ENCODE results near the gene DDX25. TPM values are rescaled to one million over a fixed set of nuclear protein-coding genes. Genes with fewer than 3 reads are reported as not detected.

DDX25 gene
- total RNA-seq, 1 experiment from 2014 or later = 0.37 TPM

- POLR2A ChIA-PET = no interaction called here
- Histone ChIP-seq H3K9me2 (ENCODE audit: insufficient read depth) (no peaks in the 10 kb centered on the region), H3K4me3 (replicated peaks in 1 of 2; ENCODE audit: low read depth in 1 of 2, low read length in 2 of 2) (no peak overlapping the region), H3K79me2 (ENCODE audit: insufficient read depth, low read length) (no peaks in the 10 kb centered on the region), H3K36me3 (ENCODE audit: control insufficient read depth in 1 of 2, insufficient read depth in 2 of 2, low read length in 2 of 2) (no peaks in the 10 kb centered on the region), H3K4me2 (ENCODE audit: low read length) (no peak overlapping the region), H3K27ac (ENCODE audit: low read depth, low read length) (no peak overlapping the region), H4K20me1 (ENCODE audit: insufficient read depth) (no peaks in the 10 kb centered on the region), H3K9ac (ENCODE audit: low read length) (no peak overlapping the region), H3K27me3 (ENCODE audit: insufficient read depth, low read length) (no peaks in the 10 kb centered on the region), H3K9me3 (ENCODE audit: control insufficient read depth in 1 of 2, insufficient read depth in 1 of 2, low read depth in 1 of 2, low read length in 2 of 2) (no peaks in the 10 kb centered on the region), H3K4me1 (ENCODE audit: control insufficient read depth in 1 of 2, insufficient read depth in 2 of 2, low read length in 2 of 2) (no peaks in the 10 kb centered on the region), H2AFZ (ENCODE audit: low read depth, low read length, poor library complexity, severe bottlenecking) (no peak overlapping the region)
- TF ChIP-seq TCF7L2 (IDR thresholded peaks at IDR 0.05; ENCODE audit: borderline replicate concordance, extremely low read depth, insufficient read depth, insufficient read length) (no peak), YY1 (IDR thresholded peaks at IDR 0.05; ENCODE audit: extremely low read depth, insufficient replicate concordance, low read depth, low read length) (no peak), EZH2phosphoT487 (IDR thresholded peaks at IDR 0.05; ENCODE audit: borderline replicate concordance) (no peak), ZBTB33 (IDR thresholded peaks at IDR 0.05; ENCODE audit: extremely low read depth, insufficient replicate concordance, low read length) (no peak), RAD21 (IDR thresholded peaks at IDR 0.05; ENCODE audit: low read depth) (no peak), POLR2AphosphoS5 (IDR thresholded peaks at IDR 0.05; ENCODE audit: low read depth, low read length) (no peak), EGR1 (IDR thresholded peaks at IDR 0.05; ENCODE audit: low read depth) (no peak)
- no TSS peak for BruUV-seq (replicated peaks)
- CTCF ChIA-PET = interaction anchor here (1.2 kb wide), 1 partner anchor 268 kb away, joined by 7 read pairs; no protein-coding TSS in a partner anchor
- intact Hi-C loops (cut with micrococcal nuclease) = no loop called here
- ATAC-seq (no peak), DNase-seq (ENCODE audit: low read depth, low spot score) (no peak)
- RAD21 ChIA-PET (ENCODE audit: low non-redundant PET in 1 of 2, low total read pairs in 2 of 2, uncharacterized antibody in 2 of 2, unreplicated experiment in 2 of 2) = no interaction called here
Observed at GRCh38 chr11:125925804-125926203, 21.5 kb downstream of the DDX25 start.

GRCh38 chr11:125926682-125927081 is 22.4 kb downstream of the DDX25 start:
- no TSS peak for BruUV-seq (replicated peaks)
- POLR2A ChIA-PET = no interaction called here
- CTCF ChIA-PET = no interaction called here
- TF ChIP-seq SRF (IDR thresholded peaks at IDR 0.05; ENCODE audit: low read depth) (no peak), CEBPB (IDR thresholded peaks at IDR 0.05; ENCODE audit: low read depth) (no peak), ZFX (IDR thresholded peaks at IDR 0.05) (no peak), CTCF (IDR thresholded peaks at IDR 0.05 in 2 of 3, conservative IDR thresholded peaks at IDR 0.05 in 1 of 3; ENCODE audit: borderline replicate concordance in 1 of 3, insufficient read depth in 1 of 3, low read depth in 2 of 3, low read length in 2 of 3) (no peak), POLR2A (IDR thresholded peaks at IDR 0.05; ENCODE audit: borderline replicate concordance, extremely low read depth, insufficient read depth, insufficient read length) (no peak), JUND (IDR thresholded peaks at IDR 0.05) (no peak), ATF3 (IDR thresholded peaks at IDR 0.05) (no peak), YY1 (IDR thresholded peaks at IDR 0.05; ENCODE audit: extremely low read depth, insufficient replicate concordance, low read depth, low read length) (no peak), TCF7L2 (IDR thresholded peaks at IDR 0.05; ENCODE audit: borderline replicate concordance, extremely low read depth, insufficient read depth, insufficient read length) (no peak)

More at GRCh38 chr11:125926682-125927081, 22.4 kb downstream of the DDX25 start:
- H2AFZ ChIP-seq (ENCODE audit: low read depth, low read length, poor library complexity, severe bottlenecking) = no peak overlapping the region
- no peaks in the 10 kb centered on the region for H3K9me2 ChIP-seq (ENCODE audit: insufficient read depth)
- H4K20me1 ChIP-seq (ENCODE audit: insufficient read depth) = no peaks in the 10 kb centered on the region
- no peak overlapping the region for H3K4me2 ChIP-seq (ENCODE audit: low read length)
- no peaks in the 10 kb centered on the region for H3K36me3 ChIP-seq (ENCODE audit: control insufficient read depth in 1 of 2, insufficient read depth in 2 of 2, low read length in 2 of 2)
- H3K4me1 ChIP-seq (ENCODE audit: control insufficient read depth in 1 of 2, insufficient read depth in 2 of 2, low read length in 2 of 2) = no peaks in the 10 kb centered on the region
- DNase-seq (ENCODE audit: low read depth, low spot score) (no peak), ATAC-seq (no peak)
- RAD21 ChIA-PET (ENCODE audit: low non-redundant PET in 1 of 2, low total read pairs in 2 of 2, uncharacterized antibody in 2 of 2, unreplicated experiment in 2 of 2) = no interaction called here
- H3K27me3 ChIP-seq (ENCODE audit: insufficient read depth, low read length) = 0 out of 2 replicates have a peak, but pooled peaks cover 2% of the 10 kb centered on the region
- no peak overlapping the region for H3K27ac ChIP-seq (ENCODE audit: low read depth, low read length)
- no peaks in the 10 kb centered on the region for H3K79me2 ChIP-seq (ENCODE audit: insufficient read depth, low read length)
- intact Hi-C loops (cut with micrococcal nuclease) = no loop called here
- no peak overlapping the region for H3K4me3 ChIP-seq (replicated peaks in 1 of 2; ENCODE audit: low read depth in 1 of 2, low read length in 2 of 2)
- H3K9me3 ChIP-seq (ENCODE audit: control insufficient read depth in 1 of 2, insufficient read depth in 1 of 2, low read depth in 1 of 2, low read length in 2 of 2) = no peaks in the 10 kb centered on the region
- no peak overlapping the region for H3K9ac ChIP-seq (ENCODE audit: low read length)
